ENCODE measurements around the gene NUDT5.
"Not testable (repeated sequence)": the region's sequence is repeated elsewhere in the genome, so short reads cannot be mapped to it uniquely, and the experiment has no call there.

The NUDT5 gene

DNA sequence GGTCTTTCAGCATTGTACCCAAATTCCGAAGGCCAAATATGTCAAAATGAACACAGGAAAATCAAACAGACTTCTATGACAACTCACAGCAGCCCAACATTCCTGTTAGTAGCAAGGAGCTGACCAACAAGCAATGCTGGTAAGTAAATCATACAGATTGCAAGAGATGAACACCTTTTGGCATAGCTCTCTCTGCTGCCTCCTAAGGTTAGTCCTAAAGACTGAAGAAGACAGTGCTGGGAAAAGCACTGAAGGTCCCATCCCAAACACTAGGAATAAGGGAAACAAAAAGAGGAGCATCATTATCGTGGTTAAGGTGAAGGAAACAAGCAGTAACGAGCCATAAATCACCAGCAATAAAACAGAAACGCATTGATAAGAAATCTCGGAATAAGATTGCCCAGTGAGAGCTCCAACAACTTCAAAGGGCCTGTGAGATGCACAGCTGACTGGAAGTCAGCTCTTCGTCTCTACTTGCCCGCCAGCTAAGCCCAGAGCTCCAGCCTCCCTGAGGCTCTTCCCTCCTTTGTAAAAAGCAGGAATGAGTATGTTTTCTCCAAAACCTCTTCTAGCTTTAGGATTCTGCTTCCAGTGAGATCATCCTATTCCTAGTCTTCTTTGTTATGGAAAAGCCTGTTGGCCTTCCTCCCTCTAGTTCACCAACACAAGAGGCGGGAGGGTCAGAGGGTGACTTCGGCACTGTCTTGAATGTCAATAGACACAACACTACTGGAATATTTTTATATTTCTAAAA is 15.3 kb downstream of the NUDT5 start:
- TF ChIP-seq, protein P1, sequence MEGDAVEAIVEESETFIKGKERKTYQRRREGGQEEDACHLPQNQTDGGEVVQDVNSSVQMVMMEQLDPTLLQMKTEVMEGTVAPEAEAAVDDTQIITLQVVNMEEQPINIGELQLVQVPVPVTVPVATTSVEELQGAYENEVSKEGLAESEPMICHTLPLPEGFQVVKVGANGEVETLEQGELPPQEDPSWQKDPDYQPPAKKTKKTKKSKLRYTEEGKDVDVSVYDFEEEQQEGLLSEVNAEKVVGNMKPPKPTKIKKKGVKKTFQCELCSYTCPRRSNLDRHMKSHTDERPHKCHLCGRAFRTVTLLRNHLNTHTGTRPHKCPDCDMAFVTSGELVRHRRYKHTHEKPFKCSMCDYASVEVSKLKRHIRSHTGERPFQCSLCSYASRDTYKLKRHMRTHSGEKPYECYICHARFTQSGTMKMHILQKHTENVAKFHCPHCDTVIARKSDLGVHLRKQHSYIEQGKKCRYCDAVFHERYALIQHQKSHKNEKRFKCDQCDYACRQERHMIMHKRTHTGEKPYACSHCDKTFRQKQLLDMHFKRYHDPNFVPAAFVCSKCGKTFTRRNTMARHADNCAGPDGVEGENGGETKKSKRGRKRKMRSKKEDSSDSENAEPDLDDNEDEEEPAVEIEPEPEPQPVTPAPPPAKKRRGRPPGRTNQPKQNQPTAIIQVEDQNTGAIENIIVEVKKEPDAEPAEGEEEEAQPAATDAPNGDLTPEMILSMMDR (conservative IDR thresholded peaks at IDR 0.05; ENCODE audit: low read length), result no peak
- no peak overlapping the region for H3K4me3 ChIP-seq (ENCODE audit: low read length)
- no peak for DNase-seq (ENCODE audit: low read depth)

DNA sequence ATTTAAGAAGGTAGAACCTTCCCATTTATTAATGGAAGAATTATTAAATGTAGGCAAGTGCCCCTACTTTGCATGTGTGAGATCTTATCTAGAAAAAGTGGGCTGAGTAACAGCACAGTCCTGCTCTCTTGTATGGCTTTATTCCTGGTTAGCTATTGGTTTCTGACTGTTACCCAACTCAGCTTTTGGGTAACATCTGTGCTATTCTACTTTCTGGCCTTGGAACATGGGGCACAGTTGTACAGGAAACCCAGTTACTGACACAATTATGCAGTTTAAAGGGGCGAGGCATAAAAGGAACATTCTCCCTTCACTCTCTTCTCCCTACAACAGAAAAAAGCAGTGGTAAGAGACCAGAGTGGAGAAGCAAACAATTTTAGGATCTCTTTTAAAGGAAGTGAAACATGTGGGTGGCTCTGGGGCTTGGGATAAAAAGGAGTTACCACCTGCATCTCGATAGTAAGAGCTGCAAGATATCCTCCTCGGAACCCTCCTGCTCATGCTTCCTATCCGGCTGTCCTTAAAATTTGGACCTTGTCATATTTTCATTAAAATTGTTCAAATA is 16.0 kb downstream of the NUDT5 start:
- H3K4me3 ChIP-seq (ENCODE audit: low read length), result no peak overlapping the region
- TF ChIP-seq, protein P1 (conservative IDR thresholded peaks at IDR 0.05; ENCODE audit: low read length), result no peak
- DNase-seq (ENCODE audit: low read depth), result no peak

DNA sequence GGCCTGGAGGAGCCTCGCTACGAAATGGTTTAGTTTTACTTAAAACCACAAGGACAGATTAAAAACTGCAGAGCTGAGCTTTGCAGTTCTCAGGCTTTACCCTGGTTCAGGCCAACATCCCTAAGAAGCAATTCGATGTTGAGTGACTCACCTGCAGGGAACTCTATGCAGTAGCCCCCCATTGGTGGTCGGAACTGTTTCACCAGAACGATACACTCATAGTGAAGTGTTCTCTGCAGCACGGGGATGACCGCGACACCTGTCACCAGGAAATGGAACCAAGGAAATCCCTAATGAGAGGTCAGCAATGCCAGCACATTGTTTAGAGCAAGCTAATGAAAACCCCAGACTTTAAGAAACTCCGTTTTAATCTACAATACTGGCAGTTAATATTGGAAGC is 18.0 kb downstream of the NUDT5 start:
- no peak overlapping the region for H3K4me3 ChIP-seq (ENCODE audit: low read length)
- TF ChIP-seq, protein P1 (conservative IDR thresholded peaks at IDR 0.05; ENCODE audit: low read length), result no peak
- no peak for DNase-seq (ENCODE audit: low read depth)

DNA sequence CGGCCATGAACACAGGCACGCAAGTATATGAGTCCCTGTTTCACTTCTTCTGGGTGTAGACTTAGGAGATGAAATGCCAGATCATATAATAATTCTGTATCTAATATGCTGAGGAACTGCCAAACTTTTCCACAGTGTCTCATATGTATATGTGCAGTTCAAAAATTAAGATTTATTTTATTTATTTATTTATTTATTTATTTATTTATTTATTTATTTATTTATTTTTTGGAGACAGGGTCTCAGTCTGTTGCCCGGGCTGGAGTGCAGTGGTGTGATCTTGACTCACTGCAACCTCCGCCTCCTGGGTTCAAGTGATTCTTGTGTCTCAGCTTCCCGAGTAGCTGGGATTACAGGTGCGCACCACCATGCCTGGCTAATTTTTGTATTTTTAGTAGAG is 24.2 kb downstream of the NUDT5 start:
- not testable (repeated sequence) for DNase-seq (ENCODE audit: low read depth); H3K4me3 ChIP-seq (ENCODE audit: low read length)

DNA sequence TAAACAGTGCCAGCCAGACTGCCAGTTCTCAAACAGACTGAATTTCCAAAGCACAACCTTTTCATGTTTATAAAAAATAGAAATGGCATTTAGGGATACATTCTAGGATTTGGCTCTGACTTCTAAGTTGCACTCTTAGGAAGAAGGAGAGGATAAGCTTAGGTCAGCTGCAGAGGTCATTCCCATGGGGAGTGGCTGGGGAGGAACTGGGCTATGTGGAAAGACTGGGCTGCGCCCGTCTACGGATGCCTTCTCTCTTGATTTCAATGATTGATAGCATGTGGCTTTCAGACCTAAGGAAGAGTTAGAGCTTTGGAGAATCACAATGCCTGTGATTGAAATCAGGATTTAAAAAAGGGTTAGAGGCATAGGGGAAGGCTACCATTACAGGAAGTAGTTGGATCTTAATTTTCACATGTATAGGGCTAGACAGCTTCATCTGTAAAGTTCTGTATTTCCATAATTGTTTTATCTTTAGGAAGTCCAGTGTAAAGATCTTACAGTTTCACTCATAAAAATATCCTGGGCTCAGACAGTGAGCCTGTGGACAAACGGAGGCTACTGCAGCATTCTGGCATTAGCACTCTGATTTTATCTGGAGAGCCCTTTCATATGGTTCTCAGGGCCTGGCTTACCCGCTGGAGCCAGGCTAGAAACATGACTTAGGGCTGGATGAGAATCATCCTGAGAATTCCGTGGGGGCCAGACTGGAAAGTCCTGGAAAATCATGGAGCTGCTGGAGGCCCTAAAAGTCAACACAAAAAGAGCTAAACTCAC is 29.5 kb downstream of the NUDT5 start:
- H3K4me3 ChIP-seq (ENCODE audit: low read length), result no peak overlapping the region
- TF ChIP-seq, protein P1 (conservative IDR thresholded peaks at IDR 0.05; ENCODE audit: low read length), result no peak
- no peak for DNase-seq (ENCODE audit: low read depth)

DNA sequence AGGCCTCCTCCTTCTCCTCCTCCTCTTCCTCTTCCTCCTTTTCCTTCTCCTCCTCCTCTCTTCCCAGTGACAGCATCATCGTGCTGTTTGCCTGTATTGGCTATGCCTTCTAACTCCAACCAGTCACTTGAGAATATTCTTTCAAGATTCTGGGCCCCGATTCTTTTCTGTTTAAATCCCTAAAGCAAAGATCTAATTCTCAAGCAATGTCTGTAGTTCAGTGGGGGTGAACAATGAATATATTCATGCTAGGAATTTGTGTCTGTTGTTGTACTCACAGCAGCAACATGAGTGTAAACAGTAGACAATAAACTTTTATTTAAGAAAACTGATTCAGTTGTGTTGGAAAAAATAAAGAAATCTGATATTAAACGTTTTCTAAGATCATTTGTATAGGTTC is 30.7 kb downstream of the NUDT5 start:
- TF ChIP-seq, protein P1 (conservative IDR thresholded peaks at IDR 0.05; ENCODE audit: low read length), result no peak
- H3K4me3 ChIP-seq (ENCODE audit: low read length), result no peak overlapping the region
- no peak for DNase-seq (ENCODE audit: low read depth)

DNA sequence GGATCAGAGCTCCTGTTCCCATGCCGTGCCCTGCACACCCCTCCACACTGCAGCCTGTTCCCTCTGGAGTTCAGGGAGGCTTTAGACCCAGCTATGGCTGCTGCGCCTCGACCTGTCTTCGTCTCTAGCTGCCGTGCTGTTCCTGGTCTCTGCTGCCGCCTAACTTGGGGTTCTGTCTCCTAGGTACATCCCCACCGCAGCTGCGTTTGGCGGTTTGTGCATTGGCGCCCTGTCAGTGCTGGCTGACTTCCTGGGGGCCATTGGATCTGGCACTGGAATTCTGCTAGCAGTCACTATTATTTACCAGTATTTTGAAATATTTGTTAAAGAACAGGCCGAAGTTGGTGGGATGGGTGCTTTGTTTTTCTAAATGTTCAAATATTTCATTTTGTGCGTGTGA is 31.6 kb downstream of the NUDT5 start:
- H3K4me3 ChIP-seq (ENCODE audit: low read length), result no peak overlapping the region
- TF ChIP-seq, protein P1 (conservative IDR thresholded peaks at IDR 0.05; ENCODE audit: low read length), result no peak

More for the DNA sequence above, 31.6 kb downstream of the NUDT5 start:
- DNase-seq (ENCODE audit: low read depth), result no peak
